CD14-positive monocyte (primary cell): ENCODE data around the gene CALY. TPM values are rescaled to one million over a fixed set of nuclear protein-coding genes. Genes with fewer than 3 reads are reported as not detected.

Source experiments
- DNase-seq, 3 donors: peaks; one replicate each; pipeline ENCODE4 v3.0.0-alpha.2; 2011 to 2022
- H2AFZ ChIP-seq: 2 replicates; pipeline ENCODE4 v1.6.0; 2012; ENCODE audit warnings: mild to moderate bottlenecking, low read depth, low read length, inconsistent platforms; ENCODE audit not compliant: insufficient read depth, poor library complexity, severe bottlenecking
- H3K27ac ChIP-seq, 2 donors: 1 replicate in 1 of 2; 2 replicates in 1 of 2; pipeline ENCODE4 v1.5.1; 2012 to 2013; ENCODE audit warnings: low read length in 2 of 2, control low read depth in 1 of 2, inconsistent platforms in 1 of 2, low read depth in 1 of 2, mild to moderate bottlenecking in 1 of 2
- H3K27me3 ChIP-seq, 2 donors: one replicate each; pipeline versions ENCODE4 v1.6.0 to v1.6.1; 2011 to 2013; ENCODE audit warnings: low read length in 2 of 2; ENCODE audit not compliant: control insufficient read depth in 2 of 2, insufficient read depth in 2 of 2
- H3K36me3 ChIP-seq, 2 donors: replicated peaks in 1 of 2; 1 replicate in 1 of 2; 2 replicates in 1 of 2; pipeline versions ENCODE4 v1.5.1 to v1.6.1; 2012 to 2013; ENCODE audit warnings: low read length in 2 of 2, control low read depth in 1 of 2, inconsistent platforms in 1 of 2, mild to moderate bottlenecking in 1 of 2; ENCODE audit not compliant: insufficient read depth in 2 of 2, control insufficient read depth in 1 of 2
- H3K4me1 ChIP-seq, 2 donors: 1 replicate in 1 of 2; 2 replicates in 1 of 2; pipeline versions ENCODE4 v1.5.1 to v1.6.1; 2012 to 2013; ENCODE audit warnings: low read length in 2 of 2, control low read depth in 1 of 2, inconsistent platforms in 1 of 2, mild to moderate bottlenecking in 1 of 2, moderate library complexity in 1 of 2; ENCODE audit not compliant: insufficient read depth in 2 of 2, control insufficient read depth in 1 of 2
- H3K4me2 ChIP-seq: replicated peaks from 2 replicates; pipeline ENCODE3; 2012; ENCODE audit warnings: low read length, moderate library complexity, mild to moderate bottlenecking; ENCODE audit not compliant: poor library complexity, severe bottlenecking; ENCODE audit errors: extremely low read depth
- H3K4me3 ChIP-seq, 3 experiments: fragments of 200-600 bp in 1 of 3; sonication (generic) in 1 of 3; replicated peaks in 1 of 3; 1 replicate in 2 of 3; 2 replicates in 1 of 3; pipeline ENCODE4 v1.5.1; 2011 to 2013; ENCODE audit warnings: low read length in 3 of 3, mild to moderate bottlenecking in 3 of 3, control low read depth in 2 of 3, low read depth in 2 of 3, inconsistent platforms in 1 of 3, moderate library complexity in 1 of 3
- H3K79me2 ChIP-seq: 2 replicates; pipeline ENCODE4 v1.6.0; 2012; ENCODE audit warnings: mild to moderate bottlenecking, control low read depth, inconsistent platforms, low read length, moderate library complexity; ENCODE audit not compliant: insufficient read depth
- H3K9ac ChIP-seq: 2 replicates; pipeline ENCODE4 v1.6.0; 2017; ENCODE audit warnings: low read length, mild to moderate bottlenecking; ENCODE audit not compliant: insufficient read depth, poor library complexity, severe bottlenecking
- H3K9me3 ChIP-seq, 2 donors: replicated peaks in 1 of 2; 1 replicate in 1 of 2; 2 replicates in 1 of 2; pipeline versions ENCODE4 v1.5.1 to v1.6.1; 2012 to 2013; ENCODE audit warnings: low read length in 2 of 2, control low read depth in 1 of 2; ENCODE audit not compliant: control insufficient read depth in 1 of 2, insufficient read depth in 1 of 2
- H4K20me1 ChIP-seq: 2 replicates; pipeline ENCODE4 v1.6.0; 2012; ENCODE audit warnings: mild to moderate bottlenecking, low read length, control low read depth, moderate library complexity; ENCODE audit not compliant: insufficient read depth
- H3K27ac Mint-ChIP-seq, 7 donors: one replicate each; pipeline ENCODE4 v1.8.0; 2020; ENCODE audit warnings: mild to moderate bottlenecking in 7 of 7, mixed read lengths in 7 of 7, moderate library complexity in 6 of 7, inconsistent platforms in 2 of 7
- H3K27me3 Mint-ChIP-seq, 3 donors: one replicate each; pipeline ENCODE4 v1.8.0; 2021 to 2022; ENCODE audit warnings: low read depth in 3 of 3, mild to moderate bottlenecking in 3 of 3, mixed read lengths in 3 of 3, moderate library complexity in 3 of 3, inconsistent platforms in 1 of 3
- H3K36me3 Mint-ChIP-seq, 2 donors: one replicate each; pipeline ENCODE4 v1.8.0; 2020; ENCODE audit warnings: mixed read lengths in 2 of 2, inconsistent platforms in 1 of 2, mild to moderate bottlenecking in 1 of 2
- H3K4me1 Mint-ChIP-seq: one replicate; pipeline ENCODE4 v1.8.0; 2020; ENCODE audit warnings: mild to moderate bottlenecking, mixed read lengths
- H3K4me3 Mint-ChIP-seq, 2 donors: one replicate each; pipeline ENCODE4 v1.8.0; 2020; ENCODE audit warnings: mild to moderate bottlenecking in 2 of 2, mixed read lengths in 2 of 2, moderate library complexity in 1 of 2
- H3K9me3 Mint-ChIP-seq, 7 donors: one replicate each; pipeline ENCODE4 v1.8.0; 2020 to 2022; ENCODE audit warnings: mixed read lengths in 7 of 7, mild to moderate bottlenecking in 6 of 7, moderate library complexity in 6 of 7, inconsistent platforms in 2 of 7
- WGBS: methylation state at CpG from one replicate; pipeline ENCODE4 v1.1.5; 2013; ENCODE audit warnings: missing lambda C conversion rate; ENCODE audit not compliant: insufficient coverage; 5-methylcytosine and 5-hydroxymethylcytosine counted together
- intact Hi-C, 2 donors: fragments of 100-400 bp; cut with micrococcal nuclease; formaldehyde crosslinking; loops; one replicate each; pipeline versions ENCODE4 v1.15.0 to v1.15.1; 2023
- polyA plus RNA-seq, 3 donors: library from polyadenylated mRNA; depleted of rRNA in 1 of 3; unstranded in 2 of 3; stranded (reverse) in 1 of 3; fragments of 300-500 nt in 2 of 3; fragments of >200 nt in 1 of 3; fragmentation: Illumina TruSeq in 2 of 3; gene quantifications; 1 replicate in 2 of 3; 2 replicates in 1 of 3; pipeline ENCODE4 v1.2.3, GENCODE V29; 2012 to 2021
- TF ChIP-seq, protein P1 (sequence below): fragments of 200-600 bp; IDR thresholded peaks from one replicate; pipeline ENCODE4 v1.8.0; 2022; ENCODE audit warnings: antibody characterized with exemption, mild to moderate bottlenecking

Gene CALY
- polyA plus RNA-seq, 3 donors: not detected

GRCh38 chr10:133362846-133363245, 26.1 kb upstream of the CALY start:
- Histone ChIP-seq H3K79me2 (no peaks in the 10 kb centered on the region), H3K4me3 (no peak overlapping the region), H3K27ac (no peak overlapping the region), H3K9me3 (no peaks in the 10 kb centered on the region), H2AFZ (no peak overlapping the region), H3K27me3 (no peaks in the 10 kb centered on the region), H3K9ac (no peak overlapping the region), H3K36me3 (peaks cover 47 to 55% of the 10 kb centered on the region in 2 donors), H4K20me1 (no peaks in the 10 kb centered on the region), H3K4me1 (no peaks in the 10 kb centered on the region), H3K4me2 (no peak overlapping the region)
- Mint-ChIP-seq H3K27ac (peak overlapping the region in 1 of 7 donors; percentile 38), H3K36me3 (peaks cover 46 to 56% of the 10 kb centered on the region in 2 donors), H3K27me3 (peaks cover 0 to 2% (median 0%) of the 10 kb centered on the region in 3 donors), H3K4me1 (no peaks in the 10 kb centered on the region), H3K4me3 (no peak overlapping the region), H3K9me3 (peaks cover 0 to 1% (median 0%) of the 10 kb centered on the region in 7 donors)
- intact Hi-C loops: no loop called here
- 98% methylated on average over 10 of the region's 13 CpGs for WGBS
- no peak for DNase-seq
- TF ChIP-seq, protein P1, sequence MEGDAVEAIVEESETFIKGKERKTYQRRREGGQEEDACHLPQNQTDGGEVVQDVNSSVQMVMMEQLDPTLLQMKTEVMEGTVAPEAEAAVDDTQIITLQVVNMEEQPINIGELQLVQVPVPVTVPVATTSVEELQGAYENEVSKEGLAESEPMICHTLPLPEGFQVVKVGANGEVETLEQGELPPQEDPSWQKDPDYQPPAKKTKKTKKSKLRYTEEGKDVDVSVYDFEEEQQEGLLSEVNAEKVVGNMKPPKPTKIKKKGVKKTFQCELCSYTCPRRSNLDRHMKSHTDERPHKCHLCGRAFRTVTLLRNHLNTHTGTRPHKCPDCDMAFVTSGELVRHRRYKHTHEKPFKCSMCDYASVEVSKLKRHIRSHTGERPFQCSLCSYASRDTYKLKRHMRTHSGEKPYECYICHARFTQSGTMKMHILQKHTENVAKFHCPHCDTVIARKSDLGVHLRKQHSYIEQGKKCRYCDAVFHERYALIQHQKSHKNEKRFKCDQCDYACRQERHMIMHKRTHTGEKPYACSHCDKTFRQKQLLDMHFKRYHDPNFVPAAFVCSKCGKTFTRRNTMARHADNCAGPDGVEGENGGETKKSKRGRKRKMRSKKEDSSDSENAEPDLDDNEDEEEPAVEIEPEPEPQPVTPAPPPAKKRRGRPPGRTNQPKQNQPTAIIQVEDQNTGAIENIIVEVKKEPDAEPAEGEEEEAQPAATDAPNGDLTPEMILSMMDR: no peak

GRCh38 chr10:133361773-133362441, 25.2 kb upstream of the CALY start:
- H3K4me3 ChIP-seq: no peak overlapping the region
- peaks cover 3% of the 10 kb centered on the region for H3K4me1 Mint-ChIP-seq

More at GRCh38 chr10:133361773-133362441, 25.2 kb upstream of the CALY start:
- no peaks in the 10 kb centered on the region for H3K79me2 ChIP-seq
- Mint-ChIP-seq H3K4me3 (no peak overlapping the region), H3K27ac (peak overlapping the region in 2 of 7 donors; percentile 27 to 51), H3K36me3 (peaks cover 42 to 52% of the 10 kb centered on the region in 2 donors), H3K9me3 (peaks cover 0 to 1% (median 0%) of the 10 kb centered on the region in 7 donors), H3K27me3 (peaks cover 0 to 3% (median 2%) of the 10 kb centered on the region in 3 donors)
- H3K4me2 ChIP-seq: no peak overlapping the region
- WGBS: 77% methylated on average over 10 of the region's 18 CpGs
- TF ChIP-seq, protein P1: no peak
- H3K4me1 ChIP-seq: peaks cover 4 to 9% of the 10 kb centered on the region in 2 donors
- no peak for DNase-seq
- H2AFZ ChIP-seq: no peak overlapping the region
- H3K36me3 ChIP-seq: peaks cover 45 to 53% of the 10 kb centered on the region in 2 donors
- no peak overlapping the region for H3K27ac ChIP-seq
- H4K20me1 ChIP-seq: peaks cover under 1% of the 10 kb centered on the region
- no peaks in the 10 kb centered on the region for H3K27me3 ChIP-seq
- no peak overlapping the region for H3K9ac ChIP-seq
- intact Hi-C loops: no loop called here
- no peaks in the 10 kb centered on the region for H3K9me3 ChIP-seq
